ENCODE data around the gene ECHDC1. TPM values are rescaled to one million over a fixed set of nuclear protein-coding genes. Genes with fewer than 3 reads are reported as not detected.

ECHDC1 gene
- total RNA-seq, 1 donor from 2014 or later = 34.4 TPM

DNA sequence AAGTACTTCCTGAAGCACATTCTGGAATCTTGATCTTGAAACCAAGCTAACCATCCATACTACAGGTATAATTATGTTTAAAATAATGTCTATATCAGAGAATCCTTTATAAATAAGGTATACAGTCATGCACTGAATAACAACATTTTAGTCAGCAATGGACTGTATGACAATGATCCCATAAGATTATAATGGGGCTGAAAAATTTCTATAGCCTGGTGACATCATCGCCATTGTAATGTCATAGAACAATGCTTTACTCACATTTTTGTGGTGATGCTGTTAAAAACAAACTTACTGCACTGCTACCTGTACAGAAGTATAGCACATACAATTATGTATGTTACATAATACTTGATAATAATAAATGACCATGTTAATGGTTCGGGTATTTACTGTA is 44.9 kb downstream of the ECHDC1 start:
- intact Hi-C loops (cut with DNase I) = no loop called here
- DNase-seq (ENCODE audit: low spot score) = no peak

DNA sequence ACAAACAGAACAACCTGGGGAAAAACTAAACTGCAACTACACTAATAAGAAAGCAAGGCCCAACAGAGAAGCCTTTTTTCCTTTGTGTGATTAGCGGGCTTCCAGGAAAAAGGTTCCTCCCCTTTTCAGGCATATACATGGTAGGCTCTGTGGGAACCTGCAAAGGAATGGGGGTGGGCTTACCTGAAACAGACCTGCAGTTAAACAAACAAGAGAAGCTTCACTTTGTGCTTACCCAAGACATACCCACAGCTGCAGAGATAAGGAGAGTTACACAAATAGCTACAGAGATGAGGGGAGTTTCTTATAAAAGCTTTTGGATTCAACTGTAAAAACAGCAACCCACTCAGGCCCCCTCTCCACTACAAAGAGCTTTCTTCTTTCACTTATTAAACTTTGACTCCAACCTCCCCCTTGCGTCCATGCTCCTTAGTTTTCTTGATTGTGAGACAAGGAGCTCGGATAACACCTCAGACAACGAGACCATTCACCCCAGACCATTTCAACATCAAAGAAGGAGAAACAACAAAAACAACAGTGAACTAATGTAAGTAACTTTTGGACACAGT is 45.8 kb downstream of the ECHDC1 start:
- intact Hi-C loops (cut with DNase I) = no loop called here
- DNase-seq (ENCODE audit: low spot score) = no peak

- intact Hi-C loops (cut with DNase I) = no loop called here
- DNase-seq (ENCODE audit: low spot score) = no peak
These were observed 51.9 kb downstream of the ECHDC1 start for GRCh38 chr6:127291495-127291894.

DNA sequence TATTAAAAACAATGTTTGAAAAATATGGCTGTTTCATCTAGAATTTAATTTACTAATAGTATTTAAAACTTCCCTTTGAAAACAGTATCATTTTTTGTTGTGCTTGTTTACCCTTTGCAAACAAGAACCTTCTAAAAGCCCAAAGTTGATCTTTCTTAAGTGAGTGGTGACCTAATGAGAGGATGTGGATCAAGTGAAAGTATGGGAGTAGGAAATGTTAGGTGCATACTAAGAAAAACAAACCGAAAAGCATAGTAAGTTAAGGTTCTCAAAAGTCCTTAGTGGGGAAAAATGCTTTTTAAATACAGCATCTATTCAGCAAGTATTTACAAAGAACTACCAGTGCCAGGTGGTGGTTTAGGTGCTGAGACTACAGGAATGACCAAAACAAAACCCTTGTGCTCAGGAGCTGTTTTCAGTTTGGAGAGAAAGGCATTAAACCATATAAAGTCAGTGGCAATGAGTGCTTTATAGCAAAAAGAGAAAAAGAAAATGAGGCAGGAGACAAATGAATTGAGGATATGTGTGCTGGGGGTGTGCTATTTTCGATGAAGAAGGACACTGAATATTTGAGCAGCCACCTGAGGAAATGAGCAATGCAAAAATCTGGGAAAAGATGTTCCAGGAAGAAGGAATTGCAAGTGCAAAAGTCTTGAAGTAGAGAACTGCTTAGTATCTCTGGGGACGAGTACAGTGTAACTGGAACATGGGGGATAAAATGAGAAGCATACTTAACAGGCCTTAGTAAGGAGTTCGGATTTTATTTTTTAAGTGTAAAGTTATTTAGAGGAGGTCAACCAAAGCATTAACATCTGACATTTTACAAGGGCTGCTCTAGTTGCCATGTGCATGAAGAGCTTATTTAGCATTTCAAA is 52.8 kb downstream of the ECHDC1 start:
- DNase-seq (ENCODE audit: low spot score) = no peak
- intact Hi-C loops (cut with DNase I) = no loop called here

DNA sequence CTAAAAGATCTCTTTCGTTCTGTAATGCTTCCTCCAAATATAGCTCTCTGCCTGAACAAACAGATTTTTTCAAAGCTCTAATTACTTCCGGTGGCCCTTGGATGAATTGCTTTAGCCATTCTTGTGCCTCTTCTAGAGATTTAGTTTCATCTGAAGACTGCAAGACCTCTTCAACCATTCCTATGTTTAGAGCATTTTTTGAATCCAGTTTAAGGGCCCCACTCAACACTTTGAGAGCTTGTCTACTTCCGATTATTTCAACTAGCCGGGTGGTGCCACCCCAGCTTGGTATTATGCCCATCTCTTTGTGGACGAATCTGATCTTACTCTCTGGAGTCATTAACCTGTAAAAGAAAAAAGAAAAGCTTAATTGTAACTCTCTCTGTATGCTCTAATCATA is 53.5 kb downstream of the ECHDC1 start:
- intact Hi-C loops (cut with DNase I) = no loop called here
- DNase-seq (ENCODE audit: low spot score) = no peak

DNA sequence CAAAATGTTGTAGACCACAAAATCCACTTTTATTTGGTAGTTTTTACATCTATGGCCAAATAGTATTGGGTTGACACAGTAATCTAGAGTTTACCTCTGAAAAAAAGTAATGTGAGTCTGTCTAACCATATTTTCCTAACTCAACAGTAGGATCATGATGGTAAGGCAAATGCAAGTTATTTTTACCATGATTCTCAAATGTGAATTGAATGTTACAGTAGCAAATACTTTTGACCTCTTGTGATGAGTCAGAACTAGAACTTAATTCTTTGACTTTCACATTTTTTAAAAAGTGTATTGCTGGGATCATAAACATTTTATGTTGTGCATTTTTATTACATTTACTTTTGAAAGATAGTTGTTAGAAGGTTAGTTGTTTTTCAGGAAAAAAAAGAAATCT is 54.7 kb downstream of the ECHDC1 start:
- intact Hi-C loops (cut with DNase I) = no loop called here
- no peak for DNase-seq (ENCODE audit: low spot score)

DNA sequence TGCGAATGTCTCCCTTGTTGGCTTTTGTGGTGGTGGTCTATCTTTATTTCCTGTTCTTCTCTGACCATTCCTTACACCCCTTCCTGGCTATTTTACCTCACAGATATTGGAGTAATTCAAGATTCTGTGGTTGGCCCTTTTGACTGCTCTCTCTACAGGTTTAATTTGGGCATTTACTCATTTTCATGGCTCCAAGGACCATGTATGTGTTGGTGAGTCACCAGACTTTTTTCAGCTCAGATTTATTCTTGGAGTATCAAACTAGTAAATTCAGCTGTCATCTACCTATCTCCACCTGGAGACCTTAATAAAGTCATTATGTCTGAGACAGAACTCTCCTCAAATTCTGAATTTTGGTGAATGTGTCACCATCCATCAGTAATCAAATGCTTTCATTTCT is 61.2 kb downstream of the ECHDC1 start:
- DNase-seq (ENCODE audit: low spot score) = no peak
- intact Hi-C loops (cut with DNase I) = no loop called here

GRCh38 chr6:127279815-127280214 is 63.6 kb downstream of the ECHDC1 start:
- DNase-seq (ENCODE audit: low spot score) = no peak
- intact Hi-C loops (cut with DNase I) = no loop called here

GRCh38 chr6:127277878-127278843 is 65.2 kb downstream of the ECHDC1 start:
- intact Hi-C loops (cut with DNase I) = no loop called here
- no peak for DNase-seq (ENCODE audit: low spot score)

GRCh38 chr6:127276331-127276730 is 67.1 kb downstream of the ECHDC1 start:
- intact Hi-C loops (cut with DNase I) = no loop called here
- no peak for DNase-seq (ENCODE audit: low spot score)

- no peak for DNase-seq (ENCODE audit: low spot score)
- intact Hi-C loops (cut with DNase I) = no loop called here
These were observed 69.9 kb downstream of the ECHDC1 start for GRCh38 chr6:127273499-127273898.

DNA sequence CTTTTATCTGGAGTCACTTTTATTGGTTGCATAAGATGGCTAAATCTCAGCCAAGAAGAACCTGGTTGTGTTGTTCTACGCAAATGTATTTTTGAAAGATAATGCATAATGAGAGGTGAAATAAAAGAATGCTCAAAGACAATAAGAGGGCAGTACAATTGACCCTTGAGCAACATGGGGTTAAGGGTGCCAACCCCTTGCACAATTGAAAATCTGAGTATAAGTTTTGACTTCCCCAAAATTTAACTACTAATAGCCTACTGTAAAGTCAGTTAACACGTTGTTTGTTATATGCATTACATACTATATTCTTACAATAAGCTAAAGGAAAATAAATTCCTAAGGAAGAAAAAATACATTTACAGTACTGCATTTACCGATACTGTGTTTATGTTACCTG is 70.8 kb downstream of the ECHDC1 start:
- DNase-seq (ENCODE audit: low spot score) = no peak
- intact Hi-C loops (cut with DNase I) = no loop called here

DNA sequence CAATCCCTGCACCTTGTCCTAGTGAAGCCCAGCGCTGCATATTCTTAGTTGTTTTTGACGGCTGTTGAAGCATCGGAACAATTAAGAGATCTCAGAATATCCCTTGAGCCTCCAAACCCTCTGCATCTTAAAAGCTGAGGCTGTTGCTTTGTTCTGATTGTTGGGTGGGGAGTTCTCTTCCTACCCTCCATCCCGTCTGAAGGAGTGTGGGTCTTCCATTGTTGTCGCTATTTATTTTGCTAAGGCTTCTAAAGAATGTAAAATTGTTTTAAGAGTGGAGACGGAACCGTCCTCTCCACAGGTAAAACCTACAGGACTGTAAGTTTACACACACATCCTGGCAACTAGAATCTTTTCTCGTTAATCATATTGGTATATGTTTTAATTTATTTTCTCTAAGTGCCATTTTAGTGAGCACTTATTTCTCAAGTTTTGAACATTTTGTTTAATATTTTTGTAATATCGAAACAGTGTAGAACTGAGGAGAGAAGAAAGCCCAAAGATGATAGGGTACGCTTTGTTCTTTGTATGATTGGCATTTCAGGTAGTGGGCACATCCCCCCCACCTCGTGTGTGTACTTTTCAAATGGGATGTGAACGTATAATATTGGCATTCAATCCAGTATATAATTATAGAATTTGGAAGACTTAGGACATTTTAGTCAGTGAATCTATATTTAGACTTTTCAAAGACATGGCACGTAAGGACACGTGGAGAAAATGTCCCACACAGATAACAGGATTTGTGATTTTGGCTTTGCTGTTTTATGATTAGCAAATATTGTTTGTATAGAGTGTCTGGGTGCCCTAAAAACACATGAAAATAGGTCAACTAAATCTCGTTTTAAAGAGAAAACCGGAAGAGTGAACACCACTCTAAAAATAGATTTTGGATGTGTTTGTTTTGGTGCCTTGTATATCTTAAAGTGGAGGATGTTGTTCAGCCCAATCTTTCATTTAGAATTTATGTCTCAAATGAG is 75.5 kb downstream of the ECHDC1 start:
- intact Hi-C loops (cut with DNase I) = loop anchor here (2.0 to 10.0 kb wide), 2 partner anchors 75 to 1233 kb away; partner anchors contain the start of gene ECHDC1
- no peak for DNase-seq (ENCODE audit: low spot score)

DNA sequence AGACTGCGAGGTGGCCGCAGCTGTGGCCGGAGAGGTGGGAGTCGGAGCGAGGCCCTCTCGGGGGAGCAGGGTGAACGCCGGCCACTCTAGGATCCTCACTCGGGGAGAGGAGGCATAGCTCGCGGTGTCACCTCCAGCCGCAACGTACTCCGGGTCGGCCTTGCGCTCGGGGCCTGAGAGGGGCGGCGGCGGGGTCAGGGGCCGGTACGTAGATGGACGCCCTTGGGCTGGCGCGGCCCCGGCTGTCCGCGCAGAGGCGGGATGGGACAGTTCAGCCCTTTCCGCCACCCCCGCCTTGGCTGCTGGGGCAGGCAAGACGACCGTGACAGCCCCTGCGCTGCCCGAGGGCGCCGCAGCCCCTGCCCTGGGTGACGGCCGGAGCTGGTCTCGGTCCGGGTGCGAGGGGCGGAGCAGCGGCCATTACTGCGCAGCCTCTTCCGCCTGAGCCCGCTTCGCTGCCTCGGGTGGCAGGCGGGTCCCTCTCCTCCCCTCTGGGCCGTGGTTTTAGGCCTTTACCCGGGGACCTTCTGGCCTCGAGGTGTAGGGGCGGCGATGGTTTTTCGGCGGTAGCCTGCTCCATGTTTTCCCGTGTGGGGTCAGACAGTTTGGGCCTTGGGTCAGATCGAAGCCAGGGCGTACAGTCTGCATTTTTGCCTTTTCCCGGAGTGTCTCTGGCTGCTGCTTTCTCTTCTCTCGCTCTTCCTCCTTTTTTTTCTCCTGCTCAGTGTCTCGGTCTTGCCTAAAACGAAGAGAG is 76.3 kb downstream of the ECHDC1 start:
- DNase-seq (ENCODE audit: low spot score) = peak; percentile 83
- intact Hi-C loops (cut with DNase I) = loop anchor here (1.0 to 10.0 kb wide), 3 partner anchors 76 to 1232 kb away; partner anchors contain the start of gene ECHDC1

GRCh38 chr6:127266178-127266891 is 77.1 kb downstream of the ECHDC1 start, which contains the start of gene RNF146:
Gene RNF146 (plus strand): TSS chr6:127266864. CDS start chr6:127280339, 13,475 bp downstream.
- DNase-seq (ENCODE audit: low spot score) = peak; percentile 93
- intact Hi-C loops (cut with DNase I) = loop anchor here (1.0 to 10.0 kb wide), 3 partner anchors 75 to 1232 kb away; partner anchors contain the start of gene ECHDC1

DNA sequence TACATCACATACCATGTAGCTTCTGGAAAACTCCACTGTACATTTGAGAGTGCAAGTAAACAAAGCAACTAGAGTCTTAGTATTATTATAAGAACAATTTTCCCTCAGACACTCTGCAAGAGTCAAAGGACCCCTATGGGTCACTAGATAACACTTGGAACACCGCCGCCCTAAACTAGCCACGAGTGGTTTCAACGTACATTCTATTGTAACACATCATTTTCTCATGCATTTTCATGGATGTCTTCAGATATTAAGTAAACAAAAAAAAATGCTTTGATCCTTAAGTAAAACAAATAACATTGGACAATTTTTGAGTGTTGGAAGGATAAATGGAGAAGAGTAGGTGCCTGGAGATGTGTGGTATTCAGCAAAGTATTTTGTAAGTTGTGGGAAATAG is 79.9 kb downstream of the ECHDC1 start:
- intact Hi-C loops (cut with DNase I) = loop anchor here (10.0 kb wide), 1 partner anchor 1229 kb away; no protein-coding TSS in a partner anchor
- DNase-seq (ENCODE audit: low spot score) = no peak

DNA sequence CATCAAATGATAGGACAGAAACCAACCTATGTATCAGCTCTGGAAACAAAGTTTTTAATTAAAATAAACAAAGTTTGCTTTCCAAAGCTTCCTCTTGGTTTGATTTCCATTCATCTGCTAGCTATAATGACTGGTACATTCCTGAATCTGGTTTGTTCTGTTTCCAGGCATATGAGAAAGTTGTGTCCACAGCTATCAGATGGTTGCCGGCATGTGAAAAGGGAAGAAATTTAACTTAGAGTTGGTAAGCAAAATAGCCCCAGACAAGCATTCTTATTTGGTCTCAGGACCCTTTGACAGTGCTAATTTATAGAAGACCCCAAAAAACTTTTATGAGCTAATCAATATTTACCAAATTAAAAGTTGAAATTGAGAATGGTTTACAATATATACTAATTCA is 80.5 kb downstream of the ECHDC1 start:
- DNase-seq (ENCODE audit: low spot score) = no peak
- intact Hi-C loops (cut with DNase I) = loop anchor here (10.0 kb wide), 1 partner anchor 1228 kb away; no protein-coding TSS in a partner anchor
